Measurements from ENCODE around the gene MROH2A. TPM values are rescaled to one million over a fixed set of nuclear protein-coding genes. Genes with fewer than 3 reads are reported as not detected.

MROH2A gene
- polyA plus RNA-seq, 1 experiment, result not detected

GRCh38 chr2:233817995-233818638 lies 40.0 kb downstream of the MROH2A start:
- Histone ChIP-seq H3K36me3 (ENCODE audit: control insufficient read depth, insufficient read depth, low read length) (no peaks in the 10 kb centered on the region), H3K4me3 (ENCODE audit: low read depth, low read length) (no peak overlapping the region), H3K27me3 (ENCODE audit: control insufficient read depth, insufficient read depth, low read length) (0 out of 2 replicates have a peak, but pooled peaks cover 1% of the 10 kb centered on the region)
- CTCF ChIA-PET, result no interaction called here
- POLR2A ChIA-PET, result no interaction called here
- no peak for TF ChIP-seq CTCF (IDR thresholded peaks at IDR 0.05; ENCODE audit: insufficient read depth, low read depth, low read length)
- DNase-seq (ENCODE audit: low read depth), result no peak

GRCh38 chr2:233818639-233819621 lies 40.8 kb downstream of the MROH2A start:
- Histone ChIP-seq H3K27me3 (ENCODE audit: control insufficient read depth, insufficient read depth, low read length) (no peaks in the 10 kb centered on the region), H3K36me3 (ENCODE audit: control insufficient read depth, insufficient read depth, low read length) (no peaks in the 10 kb centered on the region), H3K4me3 (ENCODE audit: low read depth, low read length) (no peak overlapping the region)
- CTCF ChIA-PET, result interaction anchor here (1.0 kb wide), 1 partner anchor 52 kb away, joined by 3 read pairs; no protein-coding TSS in a partner anchor
- POLR2A ChIA-PET, result no interaction called here
- no peak for DNase-seq (ENCODE audit: low read depth)
- no peak for TF ChIP-seq CTCF (IDR thresholded peaks at IDR 0.05; ENCODE audit: insufficient read depth, low read depth, low read length)

- TF ChIP-seq CTCF (IDR thresholded peaks at IDR 0.05; ENCODE audit: insufficient read depth, low read depth, low read length), result no peak
- H3K4me3 ChIP-seq (ENCODE audit: low read depth, low read length), result no peak overlapping the region
- ChIA-PET CTCF (interaction anchor here (1.0 kb wide), 1 partner anchor 53 kb away, joined by 3 read pairs; no protein-coding TSS in a partner anchor), POLR2A (no interaction called here)
- H3K36me3 ChIP-seq (ENCODE audit: control insufficient read depth, insufficient read depth, low read length), result no peaks in the 10 kb centered on the region
- no peaks in the 10 kb centered on the region for H3K27me3 ChIP-seq (ENCODE audit: control insufficient read depth, insufficient read depth, low read length)
- DNase-seq (ENCODE audit: low read depth), result no peak
These were observed 42.0 kb downstream of the MROH2A start for GRCh38 chr2:233819884-233820773.

- H3K36me3 ChIP-seq (ENCODE audit: control insufficient read depth, insufficient read depth, low read length), result no peaks in the 10 kb centered on the region
- TF ChIP-seq CTCF (IDR thresholded peaks at IDR 0.05; ENCODE audit: insufficient read depth, low read depth, low read length), result no peak
- ChIA-PET CTCF (no interaction called here), POLR2A (no interaction called here)
- no peak overlapping the region for H3K4me3 ChIP-seq (ENCODE audit: low read depth, low read length)
- no peaks in the 10 kb centered on the region for H3K27me3 ChIP-seq (ENCODE audit: control insufficient read depth, insufficient read depth, low read length)
- no peak for DNase-seq (ENCODE audit: low read depth)
These were observed 42.6 kb downstream of the MROH2A start for GRCh38 chr2:233820774-233821105.

All from BJ (cell line).